Measurements from ENCODE around the gene RACGAP1.

Gene RACGAP1

GRCh38 chr12:49953151-49953550 is 72.1 kb downstream of the RACGAP1 start:
- Histone ChIP-seq H3K9me3 (no peaks in the 10 kb centered on the region), H3K4me1 (ENCODE audit: control insufficient read depth in 1 of 2, insufficient read depth in 1 of 2, low read depth in 1 of 2, low read length in 1 of 2) (peaks cover 17 to 19% of the 10 kb centered on the region in 2 experiments), H3K4me3 (ENCODE audit: low read depth in 1 of 2, low read length in 1 of 2) (no peak overlapping the region), H3K27me3 (peaks cover 100% of the 10 kb centered on the region), H3K36me3 (no peaks in the 10 kb centered on the region), H3K27ac (no peak overlapping the region)
- TF ChIP-seq CTCF (IDR thresholded peaks at IDR 0.05): no peak

- no peak overlapping the region for H3K4me3 ChIP-seq (ENCODE audit: low read depth in 1 of 2, low read length in 1 of 2)
These were observed 72.8 kb downstream of the RACGAP1 start for GRCh38 chr12:49952391-49953055.

GRCh38 chr12:49951411-49952240 is 73.7 kb downstream of the RACGAP1 start:
- no peak overlapping the region for H3K4me3 ChIP-seq (ENCODE audit: low read depth in 1 of 2, low read length in 1 of 2)
- no peak for TF ChIP-seq CTCF (IDR thresholded peaks at IDR 0.05)
- H3K9me3 ChIP-seq: no peaks in the 10 kb centered on the region
- peaks cover 100% of the 10 kb centered on the region for H3K27me3 ChIP-seq
- H3K4me1 ChIP-seq (ENCODE audit: control insufficient read depth in 1 of 2, insufficient read depth in 1 of 2, low read depth in 1 of 2, low read length in 1 of 2): peaks cover 15 to 16% of the 10 kb centered on the region in 2 experiments
- no peaks in the 10 kb centered on the region for H3K36me3 ChIP-seq
- H3K27ac ChIP-seq: no peak overlapping the region

More at GRCh38 chr12:49952391-49953055, 72.8 kb downstream of the RACGAP1 start:
- no peak for TF ChIP-seq CTCF (IDR thresholded peaks at IDR 0.05)
- H3K27ac ChIP-seq: no peak overlapping the region
- no peaks in the 10 kb centered on the region for H3K9me3 ChIP-seq
- peaks cover 100% of the 10 kb centered on the region for H3K27me3 ChIP-seq
- H3K4me1 ChIP-seq (ENCODE audit: control insufficient read depth in 1 of 2, insufficient read depth in 1 of 2, low read depth in 1 of 2, low read length in 1 of 2): peaks cover 17 to 19% of the 10 kb centered on the region in 2 experiments
- H3K36me3 ChIP-seq: no peaks in the 10 kb centered on the region

- Histone ChIP-seq H3K4me3 (ENCODE audit: low read depth in 1 of 2, low read length in 1 of 2) (no peak within 1 kb of the TSS), H3K27ac (no peak within 1 kb of the TSS), H3K36me3 (no peaks in the 10 kb centered on the region), H3K4me1 (ENCODE audit: control insufficient read depth in 1 of 2, insufficient read depth in 1 of 2, low read depth in 1 of 2, low read length in 1 of 2) (peaks cover 7 to 9% of the 10 kb centered on the region in 2 experiments), H3K9me3 (no peaks in the 10 kb centered on the region), H3K27me3 (peaks cover 100% of the 10 kb centered on the region)
- no peak for TF ChIP-seq CTCF (IDR thresholded peaks at IDR 0.05)
These were observed 74.7 kb downstream of the RACGAP1 start, which contains the start of gene AQP2 for GRCh38 chr12:49950273-49951251. TSS of gene AQP2 (plus strand) at chr12:49950737. CDS start at chr12:49950831, 94 bp downstream.

- H3K4me3 ChIP-seq (ENCODE audit: low read depth in 1 of 2, low read length in 1 of 2): no peak overlapping the region
- H3K9me3 ChIP-seq: no peaks in the 10 kb centered on the region
- peaks cover 93% of the 10 kb centered on the region for H3K27me3 ChIP-seq
- H3K36me3 ChIP-seq: no peaks in the 10 kb centered on the region
- peaks cover 9 to 11% of the 10 kb centered on the region in 2 experiments for H3K4me1 ChIP-seq (ENCODE audit: control insufficient read depth in 1 of 2, insufficient read depth in 1 of 2, low read depth in 1 of 2, low read length in 1 of 2)
- no peak overlapping the region for H3K27ac ChIP-seq
- TF ChIP-seq CTCF (IDR thresholded peaks at IDR 0.05): no peak
These were observed 75.4 kb downstream of the RACGAP1 start for GRCh38 chr12:49949866-49950265.

Data from neutrophil (primary cell).